ENCODE measurements around the gene MZT1. TPM values are rescaled to one million over a fixed set of nuclear protein-coding genes. Genes with fewer than 3 reads are reported as not detected.

Gene MZT1
- total RNA-seq, 1 experiment from 2014 or later: 21.3 TPM

GRCh38 chr13:72757792-72758535 lies 30.5 kb upstream of the MZT1 start:
- Histone ChIP-seq H2BK20ac (ENCODE audit: low read depth, low read length, poor library complexity, severe bottlenecking) (no peak overlapping the region), H2BK15ac (ENCODE audit: low read depth, low read length) (no peak overlapping the region), H3K4ac (ENCODE audit: low read depth, low read length) (no peak overlapping the region), H3K9me3 (ENCODE audit: control insufficient read depth, low read depth, low read length) (no peaks in the 10 kb centered on the region), H3K23ac (ENCODE audit: insufficient read length, low read depth, low read length) (no peak overlapping the region), H4K8ac (replicated peaks; ENCODE audit: insufficient read length, low read depth, low read length) (no peak overlapping the region), H3K79me2 (ENCODE audit: insufficient read depth, low read length) (no peaks in the 10 kb centered on the region), H3K56ac (ENCODE audit: insufficient read length, low read depth, low read length) (no peak overlapping the region), H3K27me3 (ENCODE audit: insufficient read depth, low read length) (no peaks in the 10 kb centered on the region), H3K14ac (ENCODE audit: insufficient read depth, low read length) (no peak overlapping the region), H3K4me2 (ENCODE audit: insufficient read depth, insufficient read length, low read length) (no peak overlapping the region), H3K4me1 (ENCODE audit: insufficient read depth, low read length) (no peaks in the 10 kb centered on the region), H3K18ac (ENCODE audit: insufficient read length, low read depth, low read length) (no peak overlapping the region), H2BK12ac (ENCODE audit: insufficient read length, low read depth, low read length) (no peak overlapping the region), H3K27ac (ENCODE audit: insufficient read length, low read depth, low read length) (no peak overlapping the region), H3T11ph (ENCODE audit: low read length) (no peak overlapping the region), H2BK120ac (ENCODE audit: low read depth, low read length, poor library complexity, severe bottlenecking) (no peak overlapping the region), H2BK5ac (ENCODE audit: insufficient read length, low read length) (no peak overlapping the region), H2AK5ac (ENCODE audit: insufficient read length, low read length) (no peak overlapping the region), H4K5ac (ENCODE audit: insufficient read length, low read depth, low read length) (no peak overlapping the region), H3K79me1 (ENCODE audit: insufficient read depth, low read depth, low read length, poor library complexity, severe bottlenecking) (no peaks in the 10 kb centered on the region), H4K91ac (ENCODE audit: insufficient read length, low read depth, low read length) (no peak overlapping the region), H3K9ac (ENCODE audit: extremely low read depth, insufficient read length, low read length) (no peak overlapping the region), H3K23me2 (ENCODE audit: insufficient read length, low read depth, low read length, poor library complexity, severe bottlenecking) (no peaks in the 10 kb centered on the region), H2AFZ (ENCODE audit: low read length) (no peak overlapping the region), H4K20me1 (ENCODE audit: control insufficient read depth, insufficient read depth, insufficient read length) (no peaks in the 10 kb centered on the region)
- H3K27me3 Mint-ChIP-seq (ENCODE audit: low read depth): no peaks in the 10 kb centered on the region
- peaks cover 15 to 75% (median 43%) of the 10 kb centered on the region in 3 experiments; a peak in 6 of 7 replicates for H3K36me3 Mint-ChIP-seq (ENCODE audit: insufficient read depth in 1 of 3, low read depth in 3 of 3)
- H3K27ac Mint-ChIP-seq: no peak overlapping the region
- TF ChIP-seq CTCF (conservative IDR thresholded peaks at IDR 0.05): no peak
- no peak for DNase-seq
- H3K4me1 Mint-ChIP-seq: no peaks in the 10 kb centered on the region
- no CpG with 5 or more reads among the region's 4 CpGs for WGBS (ENCODE audit: extremely low coverage, insufficient read length, low lambda C conversion rate)
- H3K9me3 Mint-ChIP-seq: no peaks in the 10 kb centered on the region
- no peak overlapping the region for H3K4me3 Mint-ChIP-seq
